D721Med (cell line): ENCODE data around the gene CACNA1B.

ENCODE experiments used
- DNase-seq: peaks from one replicate; pipeline ENCODE4 v3.0.0; 2011; ENCODE audit warnings: low spot score; ENCODE audit not compliant: insufficient read length
- FAIRE-seq: peaks from 2 replicates; lab custom pipeline; 2011; peaks lifted over from hg19 to GRCh38; lab: Jason Lieb, UNC
- TF ChIP-seq, protein P1 (sequence below): IDR thresholded peaks from 2 replicates; pipeline ENCODE4 v1.5.1; 2012; ENCODE audit warnings: mild to moderate bottlenecking, control low read depth; ENCODE audit not compliant: insufficient read depth; ENCODE audit errors: missing control alignments

Gene CACNA1B

DNA sequence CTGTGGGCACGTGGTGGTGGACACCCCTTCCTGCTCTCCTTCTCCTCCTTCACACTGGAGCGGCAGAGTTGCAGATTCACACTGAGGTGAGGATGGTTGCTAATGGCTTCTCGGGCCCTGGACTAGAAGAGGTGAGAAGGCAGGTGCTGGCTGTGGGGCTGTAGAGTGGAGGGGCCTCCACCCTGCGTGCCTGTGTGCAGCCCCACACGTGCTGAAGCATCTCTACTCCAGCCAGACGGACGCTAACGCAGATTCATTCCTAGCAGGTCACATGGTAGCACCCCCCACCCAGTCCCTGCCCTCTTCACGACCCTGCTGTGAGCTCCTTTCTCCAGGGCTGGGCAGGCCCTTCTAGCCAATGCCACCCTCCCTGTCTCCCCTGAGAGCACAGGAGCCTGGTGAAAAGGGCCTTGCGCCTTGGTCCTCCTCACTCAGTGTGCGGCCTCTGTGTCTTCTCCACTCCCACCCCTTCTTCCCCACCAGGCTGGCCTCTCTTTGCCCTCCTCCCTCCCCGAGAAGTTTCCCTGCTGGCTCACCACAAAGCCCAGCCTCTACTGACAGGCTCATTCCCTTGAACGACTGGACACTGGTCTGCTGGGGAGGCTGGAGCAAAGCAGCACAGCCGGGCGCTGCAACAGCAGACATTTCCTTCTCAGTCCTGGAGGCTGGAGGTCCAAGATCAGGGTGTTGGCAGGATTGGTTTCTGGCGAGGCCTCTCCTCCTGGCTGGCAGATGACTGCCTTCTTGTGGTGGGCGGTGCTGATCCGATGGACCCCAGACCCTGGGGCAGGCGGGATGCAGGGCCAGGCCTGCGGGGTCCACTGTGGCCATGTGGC, 14.2 kb downstream of the CACNA1B start:
- TF ChIP-seq, protein P1, sequence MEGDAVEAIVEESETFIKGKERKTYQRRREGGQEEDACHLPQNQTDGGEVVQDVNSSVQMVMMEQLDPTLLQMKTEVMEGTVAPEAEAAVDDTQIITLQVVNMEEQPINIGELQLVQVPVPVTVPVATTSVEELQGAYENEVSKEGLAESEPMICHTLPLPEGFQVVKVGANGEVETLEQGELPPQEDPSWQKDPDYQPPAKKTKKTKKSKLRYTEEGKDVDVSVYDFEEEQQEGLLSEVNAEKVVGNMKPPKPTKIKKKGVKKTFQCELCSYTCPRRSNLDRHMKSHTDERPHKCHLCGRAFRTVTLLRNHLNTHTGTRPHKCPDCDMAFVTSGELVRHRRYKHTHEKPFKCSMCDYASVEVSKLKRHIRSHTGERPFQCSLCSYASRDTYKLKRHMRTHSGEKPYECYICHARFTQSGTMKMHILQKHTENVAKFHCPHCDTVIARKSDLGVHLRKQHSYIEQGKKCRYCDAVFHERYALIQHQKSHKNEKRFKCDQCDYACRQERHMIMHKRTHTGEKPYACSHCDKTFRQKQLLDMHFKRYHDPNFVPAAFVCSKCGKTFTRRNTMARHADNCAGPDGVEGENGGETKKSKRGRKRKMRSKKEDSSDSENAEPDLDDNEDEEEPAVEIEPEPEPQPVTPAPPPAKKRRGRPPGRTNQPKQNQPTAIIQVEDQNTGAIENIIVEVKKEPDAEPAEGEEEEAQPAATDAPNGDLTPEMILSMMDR: no peak
- FAIRE-seq (no peak), DNase-seq (no peak)

DNA sequence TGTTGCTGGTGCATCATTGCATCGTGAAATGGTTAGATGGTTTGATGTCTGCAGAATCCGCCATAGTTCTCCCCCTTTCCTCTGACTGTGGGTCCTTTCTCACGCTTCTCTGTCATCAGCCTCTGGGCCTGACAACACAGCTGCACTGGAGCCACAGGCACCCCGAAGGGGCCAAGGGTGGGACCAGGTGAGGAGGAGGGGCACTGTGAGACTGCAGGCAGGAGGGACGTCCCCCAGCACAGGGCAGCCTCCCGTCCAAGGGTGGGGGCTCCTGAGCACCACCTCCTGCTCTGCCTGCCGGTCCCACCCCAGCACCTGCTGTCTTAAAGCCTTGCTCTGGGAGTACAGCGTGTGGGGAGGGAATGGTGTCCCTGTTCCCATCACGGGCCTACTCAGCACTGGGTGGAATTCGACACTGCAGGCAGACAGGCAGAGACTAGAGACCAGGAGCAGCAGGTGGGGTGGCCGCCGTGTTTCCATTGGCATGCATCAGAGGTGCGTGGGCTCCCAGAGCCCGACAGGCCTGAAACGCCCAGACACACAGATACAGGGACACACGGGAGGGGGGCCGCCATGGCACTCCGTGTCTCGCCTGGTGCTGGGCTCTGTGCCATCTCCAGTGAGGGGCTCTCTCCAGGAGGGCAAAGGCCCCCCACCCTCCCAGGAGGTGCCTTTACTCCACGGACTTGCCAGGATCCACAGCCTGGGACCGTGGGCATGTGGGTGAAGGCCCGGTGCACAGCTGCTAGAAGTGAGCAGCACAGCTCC, 15.0 kb downstream of the CACNA1B start:
- TF ChIP-seq, protein P1: no peak
- DNase-seq: no peak
- no peak for FAIRE-seq

DNA sequence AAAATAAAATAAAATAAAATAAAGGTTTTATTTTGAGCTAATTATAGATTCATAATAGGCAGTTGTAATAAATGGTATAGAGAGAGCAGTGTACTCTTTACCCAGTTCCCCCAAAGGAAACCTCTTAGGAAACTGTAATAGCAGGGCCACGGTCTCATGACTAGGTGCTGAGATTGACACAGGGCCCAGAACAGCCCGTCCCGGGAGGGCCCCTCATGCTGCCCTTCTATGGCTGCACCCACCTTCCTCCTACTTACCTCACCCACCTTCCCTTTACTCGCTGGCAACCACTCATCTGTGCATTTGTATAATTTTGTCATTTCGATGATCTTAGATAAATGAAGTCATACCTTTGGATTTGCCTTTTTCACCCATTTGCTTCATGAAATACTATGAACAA, 16.1 kb downstream of the CACNA1B start:
- DNase-seq (no peak), FAIRE-seq (no peak)
- TF ChIP-seq, protein P1: no peak

DNA sequence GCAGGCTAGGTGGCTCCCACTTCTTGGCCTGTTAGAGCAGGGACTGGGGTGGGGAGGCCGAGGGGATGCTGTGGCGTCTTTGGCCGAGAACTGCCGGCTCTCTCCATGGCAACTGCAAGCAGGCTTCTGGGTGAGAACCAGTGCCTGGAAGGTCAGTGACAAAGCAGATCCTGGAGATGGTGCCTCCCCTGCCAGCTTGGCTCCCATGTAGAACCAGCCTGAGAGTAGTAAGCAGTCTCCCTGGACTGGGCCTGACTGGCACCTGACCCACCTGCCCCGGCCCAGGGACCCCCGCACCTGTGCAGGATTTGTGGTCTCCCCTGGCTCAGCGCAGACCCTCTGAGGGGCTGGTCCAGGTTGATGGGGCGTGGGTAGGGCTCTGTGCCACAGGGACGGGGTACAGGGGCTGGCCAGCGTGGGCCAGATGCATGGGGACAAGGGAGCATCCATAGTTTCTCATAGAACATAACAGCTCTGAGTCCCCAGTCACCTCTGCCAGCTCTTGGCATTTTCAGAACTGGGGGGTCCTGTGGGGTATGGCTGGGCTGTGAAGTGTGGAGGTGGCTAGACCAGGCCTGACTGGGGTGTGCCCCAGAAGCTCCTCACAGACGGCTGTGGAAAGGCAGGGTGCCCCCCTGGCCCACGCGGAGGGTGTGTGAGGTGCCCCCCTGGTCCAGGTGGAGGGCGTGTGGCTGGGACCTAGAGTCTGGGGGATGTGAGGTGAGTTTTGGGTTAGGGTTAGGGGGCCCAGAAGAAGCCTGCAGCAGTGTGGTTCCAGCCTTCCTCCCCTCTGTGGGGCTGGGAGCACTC, 22.2 kb downstream of the CACNA1B start:
- TF ChIP-seq, protein P1: no peak
- no peak for FAIRE-seq
- no peak for DNase-seq

DNA sequence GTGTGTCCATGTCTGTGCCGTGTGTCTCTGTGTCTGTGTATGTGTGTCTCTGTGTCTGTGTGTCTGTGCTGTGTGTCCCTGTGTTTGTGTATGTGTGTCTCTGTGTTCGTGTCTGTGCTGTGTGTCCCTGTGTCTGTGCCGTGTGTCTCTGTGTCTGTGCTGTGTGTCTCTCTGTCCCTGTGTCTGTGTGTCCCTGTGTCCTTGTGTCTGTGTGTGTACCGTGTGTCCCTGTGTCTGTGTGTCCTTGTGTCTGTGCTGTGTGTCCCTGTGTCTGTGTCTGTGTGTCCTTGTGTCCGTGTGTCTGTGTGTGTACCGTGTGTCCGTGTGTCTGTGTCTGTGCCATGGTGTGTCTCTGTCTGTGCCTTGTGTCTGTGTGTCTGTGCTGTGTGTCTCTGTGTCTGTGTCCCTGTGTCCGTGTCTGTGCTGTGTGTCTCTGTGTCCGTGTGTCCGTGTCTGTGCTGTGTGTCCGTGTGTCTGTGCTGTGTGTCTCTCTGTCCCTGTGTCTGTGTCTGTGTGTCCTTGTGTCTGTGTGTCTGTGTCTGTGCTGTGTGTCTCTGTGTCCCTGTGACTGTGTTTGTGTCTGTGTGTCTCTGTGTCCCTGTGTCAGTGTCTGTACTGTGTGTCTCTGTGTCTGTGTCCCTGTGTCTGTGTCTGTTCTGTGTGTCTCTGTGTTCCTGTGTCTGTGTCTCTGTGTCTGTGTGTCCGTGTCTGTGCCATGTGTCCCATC, 23.2 kb downstream of the CACNA1B start:
- no peak for DNase-seq
- TF ChIP-seq, protein P1: no peak
- peak; percentile 46 for FAIRE-seq

DNA sequence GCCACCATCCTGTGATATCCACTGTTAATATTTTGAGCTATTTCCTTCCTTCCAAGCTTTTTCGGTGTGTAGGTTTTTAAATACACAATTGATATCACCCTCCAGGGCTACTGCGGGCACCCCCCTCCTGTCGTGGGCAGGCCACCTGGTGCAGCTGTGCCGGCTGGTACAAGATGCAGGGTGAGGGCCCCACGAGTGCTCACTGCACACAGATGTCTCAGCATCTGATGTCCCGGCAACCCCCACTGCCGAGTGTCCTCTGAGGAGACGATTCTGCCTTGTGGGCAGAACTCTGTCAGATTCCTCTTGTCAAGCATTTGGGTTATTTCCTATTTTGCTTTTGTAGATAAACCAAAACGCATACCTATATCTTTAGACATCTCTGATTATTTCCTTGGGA, 25.1 kb downstream of the CACNA1B start:
- DNase-seq (no peak), FAIRE-seq (no peak)

More for the DNA sequence above, 25.1 kb downstream of the CACNA1B start:
- TF ChIP-seq, protein P1: no peak
